OCI-LY7 (cell line): ENCODE data around the gene SMC1A. TPM values are rescaled to one million over a fixed set of nuclear protein-coding genes. Genes with fewer than 3 reads are reported as not detected.
A peak's percentile ranks its signal among the peaks of the same experiment; 100 is the strongest.
"Not testable (repeated sequence)": the region's sequence is repeated elsewhere in the genome, so short reads cannot be mapped to it uniquely, and the experiment has no call there.

Experiments used
- Bru-seq: library from RNA; stranded (reverse); fragments of 400-500 nt; gene quantifications from one replicate; lab custom pipeline; 2021; lab: Mats Ljungman, UMichigan
- BruChase-seq, 2 experiments: library from RNA; stranded (reverse); fragments of 400-500 nt; gene quantifications; one replicate each; lab custom pipeline; 2021; lab: Mats Ljungman, UMichigan
- BruUV-seq: library from RNA; stranded (reverse); fragments of 400-500 nt; replicated peaks from 2 replicates; lab custom pipeline; 2021; lab: Mats Ljungman, UMichigan
- CTCF ChIA-PET: fragments of 300-600 bp; sonication (Branson Sonifier 250); formaldehyde crosslinking; loops from one replicate; lab custom pipeline; 2022; ENCODE audit warnings: antibody characterized with exemption; ENCODE audit not compliant: unreplicated experiment; lab: Charles Lee
- POLR2A ChIA-PET: fragments of 300-600 bp; sonication (Branson Sonifier 250); formaldehyde crosslinking; loops from one replicate; lab custom pipeline; 2022; ENCODE audit warnings: antibody characterized with exemption; lab: Charles Lee
- DNase-seq: peaks from one replicate; pipeline ENCODE4 v3.0.0-alpha.2; 2015; ENCODE audit warnings: low spot score
- H2AFZ ChIP-seq: fragments of 200-600 bp; sonication (generic), shearing (Covaris generic); 2 replicates; pipeline ENCODE4 v1.6.1; 2014; ENCODE audit warnings: mild to moderate bottlenecking, antibody characterized with exemption, low read length, moderate library complexity
- H3K27ac ChIP-seq: fragments of 200-600 bp; sonication (generic); 2 replicates; pipeline ENCODE4 v1.5.1; 2014; ENCODE audit warnings: mixed run types, low read depth, mild to moderate bottlenecking, moderate library complexity, low read length, inconsistent platforms; ENCODE audit not compliant: poor library complexity, severe bottlenecking
- H3K36me3 ChIP-seq: fragments of 200-600 bp; sonication (generic); 2 replicates; pipeline ENCODE4 v1.6.1; 2014; ENCODE audit warnings: mild to moderate bottlenecking, antibody characterized with exemption, low read length, moderate library complexity, mixed read lengths; ENCODE audit not compliant: insufficient read depth
- H3K4me1 ChIP-seq: fragments of 200-600 bp; sonication (generic); 2 replicates; pipeline ENCODE4 v1.5.1; 2014; ENCODE audit warnings: mild to moderate bottlenecking, low read length; ENCODE audit not compliant: insufficient read depth, poor library complexity, severe bottlenecking
- H3K4me2 ChIP-seq: fragments of 200-600 bp; sonication (generic); 2 replicates; pipeline ENCODE4 v1.6.1; 2014; ENCODE audit warnings: mild to moderate bottlenecking, low read length
- H3K4me3 ChIP-seq: fragments of 200-600 bp; sonication (generic); 2 replicates; pipeline ENCODE4 v1.5.1; 2014; ENCODE audit warnings: mild to moderate bottlenecking, low read depth, low read length; ENCODE audit not compliant: poor library complexity, severe bottlenecking
- H3K79me2 ChIP-seq: fragments of 200-600 bp; sonication (generic); 2 replicates; pipeline ENCODE4 v1.6.1; 2016; ENCODE audit warnings: low read depth, mild to moderate bottlenecking, low read length, moderate library complexity, mixed read lengths; ENCODE audit not compliant: insufficient read depth
- H3K9me2 ChIP-seq: fragments of 200-600 bp; sonication (generic); 2 replicates; pipeline ENCODE4 v1.6.1; 2016; ENCODE audit warnings: mild to moderate bottlenecking, low read length, mixed read lengths; ENCODE audit not compliant: insufficient read depth
- H3K9me3 ChIP-seq: fragments of 200-600 bp; sonication (generic); 2 replicates; pipeline ENCODE4 v1.6.1; 2014; ENCODE audit warnings: mild to moderate bottlenecking, mixed run types, low read length, mixed read lengths
- H4K20me1 ChIP-seq: fragments of 200-600 bp; sonication (generic); 2 replicates; pipeline ENCODE4 v1.6.1; 2014; ENCODE audit warnings: mild to moderate bottlenecking, antibody characterized with exemption, low read length, moderate library complexity, mixed read lengths; ENCODE audit not compliant: insufficient read depth
- CTCF ChIP-seq: fragments of 200-600 bp; sonication (generic); conservative IDR thresholded peaks from 2 replicates; pipeline ENCODE4 v1.5.1; 2014; ENCODE audit warnings: mild to moderate bottlenecking, antibody characterized with exemption, low read length, moderate library complexity, mixed read lengths
- EZH2phosphoT487 ChIP-seq: fragments of 200-600 bp; sonication (generic); IDR thresholded peaks from 2 replicates; pipeline ENCODE4 v1.6.1; 2018; ENCODE audit warnings: low read depth, borderline replicate concordance, mild to moderate bottlenecking, mixed run types, antibody characterized with exemption, low read length, moderate library complexity, mixed read lengths
- intact Hi-C: fragments of 100-400 bp; cut with micrococcal nuclease; formaldehyde crosslinking; loops from one replicate; pipeline ENCODE4 v1.10.0; 2022; ENCODE audit not compliant: unreplicated experiment
- long read RNA-seq: library from polyadenylated mRNA; stranded (forward); transcript quantifications from one replicate; pipeline ENCODE4 v2.0.0, GENCODE V29; 2022
- total RNA-seq, 2 experiments: library from RNA; depleted of rRNA in 1 of 2; stranded (reverse); fragments of >200 nt in 1 of 2; shearing (Covaris generic) in 1 of 2; gene quantifications; 2 replicates each; pipeline ENCODE4 v1.2.3, GENCODE V29; 2014 to 2022

Gene SMC1A
- total RNA-seq (2014; rRNA removed; shearing (Covaris generic)) (41.6 and 65.0 TPM in 2 replicates), total RNA-seq (2022) (130 and 134 TPM in 2 replicates), Bru-seq, nascent RNA (percentile 86 among the genes with signal in this experiment), BruChase-seq, experiment 1, labeled RNA remaining after a 6-hour chase (percentile 96 among the genes with signal in this experiment), BruChase-seq, experiment 2, labeled RNA remaining after a 2-hour chase (percentile 93 among the genes with signal in this experiment)
- long read RNA-seq, full-length matches to known transcripts: 132 of 242 reads
- long read RNA-seq, partial matches to known transcripts: 67 of 242 reads
- long read RNA-seq, other reads (novel, unspliced or antisense): 43 of 242 reads

GRCh38 chrX:53422086-53422860 is at the start of gene SMC1A:
TSS of gene SMC1A (minus strand) at chrX:53422654. CDS start at chrX:53422600, 54 bp downstream.
- TF ChIP-seq EZH2phosphoT487 (no peak), CTCF (no peak)
- ChIA-PET CTCF (interaction anchor here (0.5 to 0.9 kb wide), 2 partner anchors 10 to 599 kb away, joined by 3 read pairs; no protein-coding TSS in a partner anchor), POLR2A (interaction anchor here (0.7 to 1.1 kb wide), 3 partner anchors 8 to 292 kb away, joined by 3 read pairs; no protein-coding TSS in a partner anchor)
- H3K9me2 ChIP-seq: no peaks in the 10 kb centered on the region
- BruUV-seq: no TSS peak
- peaks cover 6% of the 10 kb centered on the region; the same call in 1 of the 2 replicates for H4K20me1 ChIP-seq
- DNase-seq: peak; percentile 95
- H3K79me2 ChIP-seq: peaks cover 47% of the 10 kb centered on the region
- H3K4me2 ChIP-seq: peak within 1 kb of the TSS; percentile 98
- no peaks in the 10 kb centered on the region for H3K9me3 ChIP-seq
- H3K36me3 ChIP-seq: peaks cover 22% of the 10 kb centered on the region
- intact Hi-C loops: loop anchor here (1.0 to 2.0 kb wide), 2 partner anchors 12 to 263 kb away; partner anchors contain the start of gene HSD17B10
- peak within 1 kb of the TSS; percentile 83 for H3K4me3 ChIP-seq
- H2AFZ ChIP-seq: peak within 1 kb of the TSS; percentile 46; the same call in 1 of the 2 replicates
- H3K27ac ChIP-seq: peak within 1 kb of the TSS; percentile 98
- peaks cover 9% of the 10 kb centered on the region for H3K4me1 ChIP-seq

GRCh38 chrX:53471346-53471745 is 48.9 kb upstream of the SMC1A start:
- DNase-seq: no peak
- H3K4me3 ChIP-seq: no peak overlapping the region
- H3K79me2 ChIP-seq: no peaks in the 10 kb centered on the region
- no peak for TF ChIP-seq EZH2phosphoT487
- no peak for TF ChIP-seq CTCF
- no peaks in the 10 kb centered on the region for H4K20me1 ChIP-seq
- no peaks in the 10 kb centered on the region for H3K9me2 ChIP-seq
- H3K4me2 ChIP-seq: no peak overlapping the region
- no peaks in the 10 kb centered on the region for H3K36me3 ChIP-seq
- no peak overlapping the region for H3K27ac ChIP-seq
- CTCF ChIA-PET: no interaction called here
- intact Hi-C loops: no loop called here
- no TSS peak for BruUV-seq
- H2AFZ ChIP-seq: no peak overlapping the region
- no peaks in the 10 kb centered on the region for H3K9me3 ChIP-seq
- POLR2A ChIA-PET: no interaction called here
- no peaks in the 10 kb centered on the region for H3K4me1 ChIP-seq

GRCh38 chrX:53468659-53469058 is 46.2 kb upstream of the SMC1A start:
- POLR2A ChIA-PET, H3K9me2 ChIP-seq, H3K79me2 ChIP-seq, H3K27ac ChIP-seq, H3K36me3 ChIP-seq, intact Hi-C loops, H3K9me3 ChIP-seq, H3K4me1 ChIP-seq, H4K20me1 ChIP-seq, DNase-seq, CTCF ChIA-PET, H3K4me3 ChIP-seq, H2AFZ ChIP-seq, H3K4me2 ChIP-seq, BruUV-seq: not testable (repeated sequence)
